ENCODE measurements around the gene HAUS8. TPM values are rescaled to one million over a fixed set of nuclear protein-coding genes. Genes with fewer than 3 reads are reported as not detected.

The HAUS8 gene
- total and polyA plus RNA-seq, 2 of the 8 experiments (the other 6 are each of a cell fraction or from before 2014, with no cell fraction given), result 18.4 to 23.2 TPM

DNA sequence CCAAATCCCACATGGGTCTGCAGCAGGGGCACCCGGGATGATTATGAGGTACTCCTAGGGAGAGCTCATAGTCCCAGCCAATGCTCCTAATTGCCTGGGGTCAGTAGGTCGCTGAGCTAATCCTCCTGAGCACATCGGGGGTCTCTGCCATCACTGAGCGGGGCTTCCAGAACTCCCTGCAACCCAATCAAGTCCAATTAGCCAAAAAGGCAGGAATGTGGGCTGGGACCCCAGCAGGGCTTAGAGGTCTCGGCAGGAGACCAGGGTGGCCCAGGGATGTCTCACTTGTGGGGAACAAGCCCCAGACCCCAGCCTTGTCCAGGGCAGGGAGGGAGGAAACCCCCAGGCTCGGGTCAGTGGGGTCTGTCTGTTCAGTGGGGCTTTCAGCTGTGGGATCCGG, 31.5 kb downstream of the HAUS8 start:
- Histone ChIP-seq H2AFZ (ENCODE audit: low read length) (no peak overlapping the region), H3K27me3 (replicated peaks in 1 of 4; ENCODE audit: control insufficient read depth in 3 of 4, extremely low read depth in 1 of 4, insufficient read depth in 3 of 4, low read length in 3 of 4) (no peaks in the 10 kb centered on the region), H3K9me3 (ENCODE audit: insufficient read depth in 2 of 2, low read depth in 1 of 2, low read length in 1 of 2) (no peaks in the 10 kb centered on the region), H2BK15ac (ENCODE audit: low read length) (no peak overlapping the region), H3K9ac (replicated peaks in 1 of 4; ENCODE audit: extremely low read depth in 1 of 4, low read depth in 3 of 4, low read length in 3 of 4) (no peak overlapping the region), H2BK20ac (ENCODE audit: low read length) (no peak overlapping the region), H4K8ac (ENCODE audit: extremely low read depth, insufficient read depth, low read length) (no peak overlapping the region), H4K91ac (replicated peaks; ENCODE audit: insufficient read length, low read length) (no peak overlapping the region), H2AK5ac (ENCODE audit: low read depth, low read length) (no peak overlapping the region), H4K20me1 (replicated peaks in 1 of 2; ENCODE audit: control insufficient read depth in 1 of 2, insufficient read depth in 2 of 2, low read length in 2 of 2) (peaks cover 0 to 2% of the 10 kb centered on the region in 2 experiments), H3K18ac (ENCODE audit: extremely low read depth, low read length) (no peak overlapping the region), H3K14ac (ENCODE audit: insufficient read length) (no peak overlapping the region), H4K5ac (ENCODE audit: insufficient read length, low read depth, low read length) (no peak overlapping the region), H3K79me2 (ENCODE audit: control insufficient read depth in 1 of 2, insufficient read depth in 2 of 2, low read length in 2 of 2) (no peaks in the 10 kb centered on the region), H3K23ac (ENCODE audit: insufficient read length) (no peak overlapping the region), H2BK5ac (ENCODE audit: low read depth, low read length) (no peak overlapping the region), H3K4ac (replicated peaks; ENCODE audit: insufficient read length, low read depth, low read length) (no peak overlapping the region), H2BK120ac (replicated peaks; ENCODE audit: low read depth, low read length) (no peak overlapping the region), H3K4me2 (ENCODE audit: insufficient read depth in 1 of 2, low read depth in 2 of 2, low read length in 2 of 2) (no peak overlapping the region), H3K4me3 (ENCODE audit: extremely low read depth in 1 of 4, insufficient read depth in 2 of 4, low read depth in 3 of 4, low read length in 4 of 4) (no peak overlapping the region), H3K79me1 (ENCODE audit: low read depth, low read length) (no peaks in the 10 kb centered on the region), H3K27ac (ENCODE audit: low read depth, low read length) (no peak overlapping the region), H3K36me3 (ENCODE audit: control insufficient read depth in 2 of 4, insufficient read depth in 4 of 4, low read length in 3 of 4) (peaks cover 1 to 3% (median 1%) of the 10 kb centered on the region in 4 experiments; a peak in 4 of 8 replicates), H2BK12ac (ENCODE audit: low read depth, low read length) (no peak overlapping the region), H3K23me2 (ENCODE audit: low read depth, low read length) (no peaks in the 10 kb centered on the region), H3K4me1 (replicated peaks in 1 of 4; ENCODE audit: control insufficient read depth in 3 of 4, insufficient read depth in 4 of 4, low read length in 3 of 4) (no peaks in the 10 kb centered on the region), H3K56ac (replicated peaks; ENCODE audit: insufficient read length, low read depth, low read length) (no peak overlapping the region)
- 86% methylated on average over 7 of the region's 7 CpGs; no CpG with 5 or more reads in 1 of the 2 experiments for WGBS, 2 experiments (ENCODE audit: extremely low coverage in 1 of 2, insufficient coverage in 1 of 2, insufficient read length in 1 of 2, insufficient replicate concordance in 2 of 2, low coverage in 1 of 2, low lambda C conversion rate in 2 of 2, missing lambda C conversion rate in 1 of 2)
- FAIRE-seq (no peak), DNase-seq (ENCODE audit: low read depth in 1 of 2, low spot score in 2 of 2) (no peak)
- no peak for TF ChIP-seq NRF1 (IDR thresholded peaks at IDR 0.05; ENCODE audit: low read depth, low read length)
- no peak for TF ChIP-seq YY1 (IDR thresholded peaks at IDR 0.05; ENCODE audit: low read depth, low read length)
- TF ChIP-seq CTBP2 (IDR thresholded peaks at IDR 0.05; ENCODE audit: borderline replicate concordance, insufficient read depth, insufficient read length, low read length), result no peak
- TF ChIP-seq HDAC6 (IDR thresholded peaks at IDR 0.05; ENCODE audit: low read depth, low read length), result no peak
- TF ChIP-seq EZH2 (IDR thresholded peaks at IDR 0.05; ENCODE audit: low read depth, low read length, severe bottlenecking), result no peak
- no peak for TF ChIP-seq MAFK (IDR thresholded peaks at IDR 0.05; ENCODE audit: low read depth, low read length)
- TF ChIP-seq, protein P1, sequence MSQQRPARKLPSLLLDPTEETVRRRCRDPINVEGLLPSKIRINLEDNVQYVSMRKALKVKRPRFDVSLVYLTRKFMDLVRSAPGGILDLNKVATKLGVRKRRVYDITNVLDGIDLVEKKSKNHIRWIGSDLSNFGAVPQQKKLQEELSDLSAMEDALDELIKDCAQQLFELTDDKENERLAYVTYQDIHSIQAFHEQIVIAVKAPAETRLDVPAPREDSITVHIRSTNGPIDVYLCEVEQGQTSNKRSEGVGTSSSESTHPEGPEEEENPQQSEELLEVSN (IDR thresholded peaks at IDR 0.05), result no peak
- TF ChIP-seq BACH1 (IDR thresholded peaks at IDR 0.05; ENCODE audit: low read length), result no peak
- TF ChIP-seq FOSL1 (IDR thresholded peaks at IDR 0.05; ENCODE audit: insufficient read depth, low read depth, low read length), result no peak
- no peak for TF ChIP-seq SP1 (IDR thresholded peaks at IDR 0.05; ENCODE audit: low read depth, low read length)
- ChIA-PET POLR2A (ENCODE audit: partially characterized antibody) (interaction anchor here (1.3 kb wide), 1 partner anchor 16 kb away, joined by 3 read pairs; no protein-coding TSS in a partner anchor), CTCF (ENCODE audit: partially characterized antibody) (interaction anchor here (0.6 to 3.2 kb wide), 3 partner anchors 8 to 560 kb away, joined by 3 to 17 read pairs (median 5); no protein-coding TSS in a partner anchor)

All from H1 (cell line).